NCI-H1105 treated with DMSO at 0.1 percent for 48 hours (cell line): ENCODE results near the gene CSF2RB.

Experiments
- DNase-seq: peaks from one replicate; lab custom pipeline; 2025; lab: John Stamatoyannopoulos, UW

Gene CSF2RB

DNA sequence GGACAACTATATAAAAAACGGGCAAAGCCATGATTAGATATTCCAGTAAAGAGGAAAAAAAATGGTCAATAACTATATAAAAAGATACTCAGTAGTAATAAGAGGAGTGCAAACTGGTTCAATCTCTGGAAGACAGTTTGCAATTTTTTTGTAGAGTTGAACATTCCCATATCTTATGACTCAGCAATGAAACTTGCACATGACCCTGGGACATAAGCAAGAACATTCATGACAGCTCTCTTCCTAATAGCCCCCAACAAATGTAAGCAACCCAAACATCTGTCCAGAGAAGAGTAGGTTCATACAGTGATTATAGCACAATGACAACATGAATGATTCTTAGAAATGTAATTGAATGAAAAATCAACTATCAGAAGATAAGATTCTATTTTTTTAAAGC lies 21.8 kb upstream of the CSF2RB start:
- no peak for DNase-seq

- no peak for DNase-seq
These were observed 21.1 kb upstream of the CSF2RB start for GRCh38 chr22:36892292-36892691.

GRCh38 chr22:36893262-36893661 lies 20.2 kb upstream of the CSF2RB start:
- DNase-seq = no peak

DNA sequence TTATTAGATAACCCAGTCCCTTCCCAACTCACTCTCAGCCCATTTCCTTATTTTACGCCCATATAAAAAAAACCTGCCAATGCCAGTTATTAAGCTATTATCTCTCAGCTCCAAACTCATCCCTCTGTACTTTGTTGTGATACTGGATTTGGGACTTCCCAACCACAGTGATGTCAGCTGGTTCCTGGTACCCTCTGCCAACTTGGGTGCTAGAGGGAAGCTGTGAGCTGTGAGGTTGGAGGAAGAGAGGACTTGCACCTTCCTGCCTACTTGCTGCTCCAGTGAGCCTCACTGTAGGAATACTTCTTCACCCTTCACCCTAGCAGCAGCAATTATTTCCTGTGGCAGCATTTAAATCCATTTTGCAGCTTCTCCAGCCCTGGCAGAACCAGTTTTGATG lies 19.2 kb upstream of the CSF2RB start:
- no peak for DNase-seq

DNA sequence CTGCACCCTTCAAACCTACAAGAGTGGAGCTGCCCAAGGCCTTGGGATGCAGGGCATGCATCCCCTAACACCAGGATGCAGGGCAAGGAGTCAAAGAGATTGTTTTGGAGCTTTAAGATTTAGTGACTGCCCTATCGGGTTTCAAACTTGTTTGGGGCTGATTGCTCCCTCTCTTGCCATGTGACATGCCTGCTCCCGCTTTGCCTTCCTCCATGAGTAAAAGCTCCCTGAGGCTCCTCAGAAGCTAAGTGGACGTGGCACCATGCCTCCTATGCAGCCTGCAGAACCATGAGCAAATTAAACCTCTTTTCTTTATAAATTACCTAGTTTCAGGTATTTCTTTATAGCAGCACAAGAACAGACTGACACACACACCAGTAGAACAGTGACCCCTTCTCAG lies 15.8 kb upstream of the CSF2RB start:
- DNase-seq = no peak

GRCh38 chr22:36898690-36899089 lies 14.7 kb upstream of the CSF2RB start:
- no peak for DNase-seq

DNA sequence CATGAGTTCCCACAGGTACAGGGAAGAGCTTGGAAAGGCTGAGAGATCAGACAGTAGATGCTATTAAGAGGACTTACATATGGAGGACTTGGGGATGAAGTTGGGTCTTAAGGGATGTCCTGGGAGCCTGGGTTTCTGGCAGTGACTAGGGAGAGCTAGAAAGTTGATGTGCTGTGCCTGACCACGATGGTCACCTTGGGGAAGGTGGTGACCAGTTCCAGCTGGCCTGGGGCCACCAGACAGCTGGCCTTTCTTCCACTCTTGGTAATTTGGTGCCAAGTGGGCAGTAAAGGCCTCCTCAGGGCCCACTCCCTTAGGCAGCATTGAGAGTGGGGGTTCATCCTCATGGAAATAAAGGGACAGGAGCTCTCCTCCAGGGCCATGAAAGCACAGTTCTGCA lies 13.9 kb upstream of the CSF2RB start:
- no peak for DNase-seq

GRCh38 chr22:36900225-36900624 lies 13.2 kb upstream of the CSF2RB start:
- no peak for DNase-seq

DNA sequence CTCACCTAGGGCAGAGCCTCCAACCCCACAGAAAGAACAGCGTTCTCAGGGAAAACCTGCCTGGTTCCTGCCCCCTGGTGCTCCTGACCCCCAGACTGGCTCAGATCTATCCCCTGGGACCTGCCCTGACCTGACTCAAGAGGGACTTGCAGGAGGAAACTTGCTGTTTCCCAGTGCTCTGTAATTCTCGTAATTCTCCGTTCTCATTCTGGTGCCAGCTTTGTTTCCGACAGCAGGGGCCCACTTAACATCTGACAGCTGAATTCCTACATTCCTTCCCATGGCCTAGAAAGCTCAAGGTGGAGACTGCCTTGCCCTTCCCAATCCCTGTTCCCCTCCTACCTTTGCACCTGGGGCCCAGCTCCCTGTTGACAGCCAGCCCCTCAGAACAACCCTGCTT lies 12.5 kb upstream of the CSF2RB start:
- no peak for DNase-seq

DNA sequence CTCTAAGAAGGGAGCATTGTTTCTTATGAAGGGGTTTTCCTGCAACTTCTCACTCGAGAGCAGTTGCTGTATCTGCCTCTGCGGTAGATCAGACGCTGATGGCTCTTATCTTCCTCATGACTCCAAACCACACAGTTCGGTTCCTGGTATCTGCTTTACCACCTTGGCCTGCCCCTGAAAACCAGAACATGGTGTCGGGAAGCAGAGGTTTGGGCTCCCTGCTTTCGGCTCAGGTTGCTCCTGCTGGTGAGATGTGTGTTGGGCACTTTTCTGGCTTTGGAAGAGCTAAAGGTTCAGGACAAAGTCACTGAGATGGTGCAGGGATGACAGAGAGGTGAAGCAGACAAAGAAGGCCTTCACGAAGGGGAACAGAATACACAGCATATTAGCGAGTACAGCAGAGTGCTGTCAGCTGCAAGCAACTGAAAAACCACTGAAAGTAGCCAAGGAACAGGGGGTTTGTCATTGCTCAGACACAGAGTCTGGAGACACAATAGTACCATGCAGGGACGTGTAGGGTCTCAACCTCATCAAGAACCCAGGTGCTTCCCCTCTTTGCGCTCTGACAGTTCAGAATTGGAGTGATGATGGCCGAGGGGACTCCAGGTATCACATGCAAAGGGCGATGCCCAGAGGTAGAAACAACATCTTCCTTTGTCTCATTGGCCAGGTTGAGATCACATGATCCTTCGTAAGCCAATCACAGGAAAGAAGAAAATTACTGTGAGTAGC lies 11.9 kb upstream of the CSF2RB start:
- no peak for DNase-seq

- DNase-seq = no peak
These were observed 11.1 kb upstream of the CSF2RB start for GRCh38 chr22:36902143-36902926.

- DNase-seq = no peak
These were observed 9.1 kb upstream of the CSF2RB start for GRCh38 chr22:36904260-36904880.

DNA sequence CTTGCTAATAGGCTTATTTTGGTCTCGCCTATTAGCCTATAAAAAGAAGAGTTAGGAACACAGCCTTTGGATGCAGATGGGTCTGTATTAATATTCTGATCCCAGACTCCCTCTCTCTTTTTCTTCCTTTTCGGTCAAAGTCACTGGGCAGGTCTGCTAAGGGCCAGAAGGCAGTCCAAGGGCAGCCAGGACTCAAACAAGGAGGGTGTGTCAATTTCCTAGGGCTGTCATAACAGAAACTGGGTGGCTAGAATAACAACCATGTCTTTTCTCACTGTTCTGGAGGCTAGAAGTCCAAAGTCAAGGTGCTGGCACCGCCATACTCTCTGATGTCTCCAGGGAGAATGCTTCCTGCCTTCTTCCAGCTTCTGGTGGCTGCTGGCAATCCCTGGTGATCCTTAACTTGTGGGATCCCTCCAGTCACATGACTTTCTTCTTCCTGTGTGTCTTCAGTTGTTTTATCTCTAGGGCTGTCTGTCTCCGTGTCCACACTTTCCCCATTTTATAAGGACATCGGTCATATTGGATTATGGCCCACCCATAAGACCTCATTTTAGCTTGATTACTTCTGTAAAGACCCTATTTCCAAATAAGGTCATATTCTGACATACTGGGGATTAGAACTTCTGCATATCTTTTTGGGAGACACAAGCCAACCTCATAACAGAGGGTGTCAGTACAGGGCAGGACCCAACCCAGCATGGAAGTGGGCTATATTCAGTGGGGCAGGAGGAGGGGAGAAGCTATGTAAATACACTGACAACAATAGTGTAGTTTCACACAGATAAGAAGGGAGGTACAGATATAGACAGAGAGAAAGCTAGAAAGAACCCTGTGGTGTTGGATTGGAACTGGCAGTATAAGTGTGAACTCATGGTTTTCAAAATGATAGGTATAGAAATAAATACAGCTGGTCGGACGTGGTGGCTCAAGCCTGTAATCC lies 5.9 kb upstream of the CSF2RB start:
- DNase-seq = no peak

- DNase-seq = no peak
These were observed 3.0 kb upstream of the CSF2RB start for GRCh38 chr22:36910461-36910860.

DNA sequence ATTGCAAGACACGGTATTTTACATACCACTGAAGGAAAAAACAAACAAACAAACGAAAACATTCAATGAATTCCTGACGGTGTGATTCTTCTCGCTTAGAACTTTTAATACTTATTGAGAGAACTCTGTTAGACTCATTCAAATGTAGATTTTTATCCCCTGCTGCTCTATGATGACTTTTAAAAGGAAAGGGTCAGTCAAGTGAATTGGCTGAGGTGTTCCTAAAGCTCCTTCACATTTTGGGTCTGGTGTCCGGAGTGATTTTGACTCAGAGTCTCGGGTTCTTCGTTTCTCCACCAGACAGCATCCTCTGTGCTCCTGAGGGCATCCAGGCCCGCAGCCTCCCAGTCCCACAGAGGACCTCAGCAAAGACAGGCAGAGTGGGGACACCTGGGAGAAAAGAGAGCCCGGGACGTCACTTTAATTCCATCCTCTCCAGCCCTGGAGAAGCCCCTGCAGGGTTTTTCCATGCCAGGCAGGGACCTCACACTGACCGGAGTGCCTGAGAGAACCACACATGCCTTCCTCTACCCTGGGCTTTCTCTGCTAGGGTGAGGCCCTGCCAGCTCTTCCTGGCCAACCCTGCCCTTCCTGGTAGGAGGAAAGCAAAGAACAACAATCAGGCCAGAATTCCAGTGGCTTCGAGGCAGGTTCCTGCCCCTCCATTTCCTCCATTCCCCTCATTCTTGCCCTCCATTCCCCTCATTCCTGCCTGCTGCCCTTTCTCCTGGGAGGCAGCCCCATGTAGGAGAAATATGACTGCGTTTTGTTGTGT lies 1.4 kb upstream of the CSF2RB start:
- DNase-seq = no peak

- no peak for DNase-seq
These were observed 568 bp upstream of the CSF2RB start for GRCh38 chr22:36912694-36913426.

DNA sequence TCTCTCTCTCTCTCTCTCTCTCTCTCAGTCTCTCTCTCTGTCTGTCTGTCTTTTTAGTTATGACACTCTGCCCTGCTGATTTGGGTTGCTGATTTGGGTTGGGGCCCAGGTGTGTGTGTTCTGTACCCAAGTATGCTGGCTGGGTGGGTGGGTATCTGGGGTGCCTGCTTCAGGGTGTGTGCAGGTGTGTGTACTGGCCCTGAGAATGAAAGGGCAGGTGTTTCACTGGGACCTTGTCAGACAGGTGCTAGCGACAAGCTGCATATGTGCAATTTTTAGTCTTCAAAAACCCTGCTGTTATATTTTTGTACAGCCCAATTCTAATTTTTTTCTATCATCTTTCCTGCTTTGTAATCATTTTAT lies 943 bp downstream of the CSF2RB start:
- no peak for DNase-seq

DNA sequence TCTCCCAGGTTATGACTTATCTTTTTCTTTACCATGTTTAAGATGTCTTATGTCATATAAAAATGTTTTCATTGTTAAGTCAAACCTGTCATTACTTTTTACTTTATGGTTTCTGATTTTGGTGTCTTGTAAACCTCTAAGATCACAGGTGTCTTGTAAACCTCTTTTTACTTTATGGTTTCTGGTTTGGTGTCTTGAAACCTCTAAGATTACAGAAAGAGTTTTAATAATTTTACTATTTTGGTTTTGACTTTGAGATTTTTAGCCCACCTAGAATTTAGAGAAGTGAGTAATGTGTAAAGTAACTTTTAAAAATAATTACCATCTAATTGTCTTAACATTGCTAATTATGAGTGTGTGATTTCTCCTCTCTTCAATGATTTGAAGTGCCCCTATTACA lies 2.6 kb downstream of the CSF2RB start:
- DNase-seq = no peak

GRCh38 chr22:36918586-36919284 lies 5.3 kb downstream of the CSF2RB start:
- DNase-seq = no peak
